GM19324 (cell line): ENCODE data around the gene MISP3.
A peak's percentile ranks its signal among the peaks of the same experiment; 100 is the strongest.

Experiments
- ATAC-seq: cut with Tn5 transposase; IDR thresholded peaks from one replicate; pipeline ENCODE4 v1.9.1; 2021; ENCODE audit warnings: mild to moderate bottlenecking, moderate library complexity; ENCODE audit not compliant: unreplicated experiment, low FRiP score

MISP3 gene

GRCh38 chr19:14118165-14119051 lies 45.8 kb downstream of the MISP3 start:
- ATAC-seq = peak; percentile 34

DNA sequence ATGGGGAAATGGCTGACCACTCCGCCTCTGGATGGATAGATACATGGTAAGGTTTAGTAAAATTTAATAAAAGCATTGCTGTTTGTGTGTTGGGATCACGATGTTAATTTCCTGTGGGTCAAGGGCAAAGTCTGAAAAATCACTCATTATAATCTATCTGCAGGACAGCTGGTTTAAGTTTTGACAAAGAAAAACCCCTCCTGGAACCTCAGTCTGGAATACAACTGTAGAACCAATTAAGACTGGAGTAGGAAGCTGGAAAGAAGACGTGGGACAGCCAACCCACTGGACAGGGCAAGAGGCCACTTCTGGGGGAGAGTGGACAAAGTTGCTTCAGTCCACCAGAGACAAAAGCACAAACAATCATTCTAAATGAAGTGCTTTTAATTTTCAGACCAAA lies 46.6 kb downstream of the MISP3 start:
- no peak for ATAC-seq

- ATAC-seq = no peak
Observed at GRCh38 chr19:14119644-14120496, 47.3 kb downstream of the MISP3 start.

DNA sequence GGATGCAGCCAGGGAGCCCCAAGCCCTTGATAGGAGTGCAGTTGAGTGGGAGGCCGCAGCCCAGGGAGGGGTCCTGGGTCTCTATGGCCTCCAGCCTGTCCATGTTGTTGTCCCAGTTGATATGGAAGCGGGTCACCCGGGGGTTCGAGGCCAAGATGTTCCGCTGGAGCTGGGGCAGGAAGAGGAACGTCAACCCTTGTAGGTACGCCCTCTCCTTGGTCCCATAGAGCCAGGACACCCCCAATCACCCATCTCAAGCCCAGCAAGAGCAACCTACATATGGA lies 47.9 kb downstream of the MISP3 start:
- ATAC-seq = no peak

DNA sequence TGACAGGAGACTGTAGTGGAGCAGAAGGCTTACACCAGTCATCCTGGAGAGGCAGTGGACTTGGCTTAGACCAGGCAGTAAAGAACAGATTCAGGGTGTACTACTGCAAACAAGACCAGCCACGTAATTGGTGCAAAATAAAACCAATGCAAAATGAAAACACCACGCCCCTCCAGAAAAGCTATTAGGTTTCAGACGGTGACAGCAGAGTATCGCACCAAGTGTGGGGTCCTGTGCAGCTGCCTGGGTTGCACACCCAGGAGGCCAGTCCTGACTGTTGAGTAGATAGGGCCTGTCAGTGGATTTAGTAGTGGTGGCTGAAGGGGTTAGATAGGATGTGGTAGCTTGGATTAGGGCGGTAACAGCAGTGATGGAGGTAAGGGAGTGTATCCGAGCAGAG lies 50.3 kb downstream of the MISP3 start:
- ATAC-seq = no peak
